GM19351 (cell line): ENCODE data around the gene VGLL4.

Experiments
- ATAC-seq: cut with Tn5 transposase; IDR thresholded peaks from one replicate; pipeline ENCODE4 v1.9.1; 2021; ENCODE audit warnings: mild to moderate bottlenecking, moderate library complexity; ENCODE audit not compliant: unreplicated experiment

Gene VGLL4

DNA sequence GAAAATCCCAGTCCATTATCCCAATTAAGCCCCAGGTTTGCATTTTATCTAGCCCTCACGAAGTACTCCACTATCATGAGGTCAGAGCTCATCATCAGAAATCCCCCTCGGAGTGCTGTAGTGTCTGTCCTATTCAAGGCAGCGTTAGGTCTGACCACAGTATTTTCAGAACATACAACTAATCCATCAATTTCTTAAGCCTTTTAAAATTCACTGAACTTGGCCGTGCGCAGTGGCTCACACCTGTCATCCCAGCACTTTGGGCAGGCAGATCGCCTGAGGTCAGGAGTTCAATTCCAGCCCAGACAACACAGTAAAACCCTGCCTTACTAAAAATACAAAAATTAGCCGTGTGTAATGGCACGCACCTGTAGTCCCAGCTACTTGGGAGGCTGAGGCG is 11.9 kb downstream of the VGLL4 start:
- no peak for ATAC-seq

GRCh38 chr3:11629716-11630115 is 14.0 kb downstream of the VGLL4 start:
- ATAC-seq = no peak

DNA sequence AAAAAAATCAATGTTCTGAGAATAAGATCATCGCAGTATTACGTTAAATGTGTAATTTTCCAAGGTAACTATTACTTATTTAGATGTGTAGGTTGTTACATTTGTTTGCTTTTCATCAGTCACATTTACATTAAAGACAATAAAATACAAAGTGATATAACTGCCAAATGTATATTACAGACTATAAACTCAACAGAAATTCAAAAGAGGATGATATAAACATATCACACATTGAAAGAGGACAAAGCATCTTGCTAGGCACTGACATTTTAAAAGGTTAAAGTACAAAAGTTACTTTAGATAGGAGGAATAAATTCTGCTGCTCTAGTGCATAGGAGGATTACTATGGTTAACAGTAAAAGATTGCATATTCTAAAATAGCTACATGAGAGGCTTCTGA is 16.1 kb downstream of the VGLL4 start:
- ATAC-seq = no peak

- ATAC-seq = peak; percentile 71
These were observed 17.6 kb downstream of the VGLL4 start for GRCh38 chr3:11626084-11626463.

GRCh38 chr3:11625376-11626083 is 18.2 kb downstream of the VGLL4 start:
- ATAC-seq = no peak

- ATAC-seq = no peak
These were observed 18.9 kb downstream of the VGLL4 start for GRCh38 chr3:11624704-11625375.

GRCh38 chr3:11624161-11624560 is 19.6 kb downstream of the VGLL4 start:
- ATAC-seq = peak; percentile 48

DNA sequence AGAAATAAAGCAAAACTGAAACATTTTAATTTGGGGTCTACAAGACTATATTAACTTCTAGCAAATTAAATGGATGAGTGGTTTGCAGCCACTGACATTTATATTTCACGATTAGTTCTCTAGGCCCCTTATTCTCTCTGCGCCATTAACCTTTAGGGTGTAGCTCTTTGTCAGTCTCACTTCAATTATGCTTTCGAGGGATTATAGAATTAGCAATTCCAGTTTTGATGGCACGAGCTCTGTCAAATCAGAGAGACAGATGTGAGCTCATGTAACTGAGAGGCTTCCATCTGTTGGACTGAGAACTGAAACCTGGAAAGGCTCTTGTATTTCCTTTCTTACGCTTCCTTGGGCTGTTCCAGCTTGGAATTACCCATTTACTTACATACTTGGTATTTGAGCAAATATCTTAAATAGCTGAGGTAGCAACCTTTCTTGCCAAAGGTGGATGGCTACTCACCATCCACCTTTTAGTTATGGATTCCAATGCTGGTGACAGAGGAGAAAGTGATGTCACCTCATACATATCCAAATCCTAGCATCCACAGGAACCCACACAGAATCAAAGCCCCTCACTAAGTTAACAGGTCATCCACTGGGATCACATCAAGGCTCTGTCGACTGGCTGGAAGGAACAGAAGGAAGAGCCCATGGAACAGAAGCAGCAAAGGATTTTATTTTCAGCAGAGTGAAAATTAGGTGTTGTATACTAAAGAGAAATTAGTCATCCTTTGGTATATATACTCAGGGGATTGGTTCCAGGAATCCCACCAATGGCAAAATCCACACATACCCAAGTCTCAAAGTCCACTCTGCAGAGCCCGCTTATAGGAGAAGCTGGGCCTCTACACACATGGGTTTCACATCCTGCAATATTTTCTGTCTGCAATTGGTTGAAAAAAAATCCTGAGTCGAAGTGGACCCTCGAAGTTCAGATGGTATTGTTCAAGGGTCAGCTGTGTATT is 20.8 kb downstream of the VGLL4 start:
- no peak for ATAC-seq

- no peak for ATAC-seq
These were observed 22.6 kb downstream of the VGLL4 start for GRCh38 chr3:11621077-11621476.

GRCh38 chr3:11619946-11620652 is 23.6 kb downstream of the VGLL4 start:
- peak; percentile 61 for ATAC-seq

- no peak for ATAC-seq
These were observed 24.3 kb downstream of the VGLL4 start for GRCh38 chr3:11619461-11619860.

GRCh38 chr3:11618904-11619303 is 24.8 kb downstream of the VGLL4 start:
- ATAC-seq = no peak

DNA sequence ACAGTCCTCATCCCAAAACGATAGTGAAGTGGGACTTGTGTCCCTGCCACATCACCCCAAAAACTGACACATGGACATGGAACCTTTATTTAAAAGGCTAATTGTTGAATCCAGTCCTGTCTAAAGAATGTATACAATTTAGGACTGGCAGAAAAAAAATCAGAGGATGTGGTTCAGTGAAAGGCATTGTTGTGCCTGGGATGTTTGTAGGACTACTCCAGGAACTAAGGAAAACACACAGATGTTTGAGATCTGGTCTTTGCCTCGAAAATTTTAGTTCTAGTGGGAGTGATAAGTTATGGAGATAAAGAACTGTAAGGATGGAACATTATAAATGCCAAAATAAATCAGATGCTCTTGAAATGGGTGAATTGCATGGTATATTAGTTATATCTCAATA is 27.2 kb downstream of the VGLL4 start:
- ATAC-seq = no peak

DNA sequence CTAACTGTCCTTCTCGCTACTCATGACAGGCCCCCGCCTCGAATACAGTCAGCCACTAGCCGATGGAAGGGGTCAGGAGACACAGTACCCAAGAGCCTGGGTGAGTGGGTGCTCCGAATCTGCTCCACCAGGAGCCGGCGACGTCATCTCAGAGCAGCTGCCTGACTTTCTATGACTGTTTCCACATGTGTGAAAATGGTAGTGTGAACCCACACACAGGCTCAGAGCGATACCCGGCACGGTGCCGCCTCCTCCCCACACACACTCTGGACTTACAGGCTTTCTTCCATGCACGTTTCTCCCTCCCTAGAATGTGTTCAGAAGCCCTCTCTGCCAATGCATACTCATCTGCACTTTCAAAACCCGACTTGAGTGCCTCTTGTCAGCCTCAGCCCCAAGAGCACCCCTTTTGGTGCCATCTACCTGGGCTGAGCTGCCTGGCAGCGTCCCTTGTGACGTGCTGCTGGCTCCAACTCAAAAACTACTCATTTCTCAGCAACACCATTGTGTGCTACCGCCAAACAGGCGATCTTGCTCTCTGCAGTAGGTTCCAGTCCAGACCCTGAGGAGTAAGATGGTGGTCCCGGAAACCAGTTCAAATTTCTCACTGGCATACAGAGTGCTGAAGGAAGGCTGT is 29.7 kb downstream of the VGLL4 start:
- no peak for ATAC-seq

DNA sequence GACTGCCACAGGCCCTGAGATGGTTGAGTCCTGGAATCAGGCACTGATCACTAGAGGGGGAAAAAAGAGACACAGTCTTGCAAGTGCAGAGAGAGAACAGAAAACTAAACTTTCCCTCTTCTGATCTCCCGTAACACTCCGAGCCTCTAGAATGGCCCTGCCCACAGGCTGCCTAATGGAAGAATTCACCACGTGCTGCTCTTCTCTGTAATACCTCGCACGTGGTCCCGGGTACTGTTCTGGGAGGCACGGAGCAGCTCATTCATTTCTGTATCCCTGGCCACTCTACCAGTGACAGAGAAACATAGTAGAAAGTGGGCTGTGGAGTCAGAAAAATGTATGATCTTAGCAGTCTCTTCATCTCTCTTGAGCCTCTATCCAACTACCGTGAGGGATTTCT is 30.4 kb downstream of the VGLL4 start:
- ATAC-seq = no peak

DNA sequence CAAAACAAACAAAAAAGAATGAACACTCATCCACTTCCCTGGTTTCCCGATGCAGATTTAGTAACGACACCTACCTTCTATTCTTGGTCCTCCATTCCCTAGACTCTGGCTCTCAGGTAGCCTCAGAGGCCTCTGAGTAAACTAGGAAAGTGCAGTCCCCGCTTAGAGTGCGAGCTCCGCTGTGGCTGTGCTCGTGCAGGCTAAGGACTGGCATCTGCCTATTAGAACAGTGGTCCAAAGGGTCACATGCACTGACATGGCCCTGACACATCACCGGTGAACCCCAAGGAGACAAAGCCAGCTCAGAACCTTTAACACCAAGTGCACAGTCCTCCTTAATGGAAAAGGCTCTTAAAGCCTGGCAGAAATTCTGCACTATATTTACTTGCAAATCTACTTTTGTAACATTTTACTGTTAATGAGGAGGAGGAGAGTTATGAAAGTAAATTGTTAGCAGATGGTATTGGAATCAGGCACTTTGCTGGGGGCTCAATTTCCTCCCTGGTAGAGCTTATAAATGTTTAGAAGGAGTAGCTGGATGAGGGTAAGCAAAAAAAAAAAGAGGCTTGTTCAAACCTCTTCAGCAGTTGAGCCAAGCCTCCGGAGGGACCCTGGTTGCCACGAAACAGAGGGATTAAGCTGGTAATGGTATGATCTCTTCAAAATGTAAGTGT is 31.1 kb downstream of the VGLL4 start:
- no peak for ATAC-seq

DNA sequence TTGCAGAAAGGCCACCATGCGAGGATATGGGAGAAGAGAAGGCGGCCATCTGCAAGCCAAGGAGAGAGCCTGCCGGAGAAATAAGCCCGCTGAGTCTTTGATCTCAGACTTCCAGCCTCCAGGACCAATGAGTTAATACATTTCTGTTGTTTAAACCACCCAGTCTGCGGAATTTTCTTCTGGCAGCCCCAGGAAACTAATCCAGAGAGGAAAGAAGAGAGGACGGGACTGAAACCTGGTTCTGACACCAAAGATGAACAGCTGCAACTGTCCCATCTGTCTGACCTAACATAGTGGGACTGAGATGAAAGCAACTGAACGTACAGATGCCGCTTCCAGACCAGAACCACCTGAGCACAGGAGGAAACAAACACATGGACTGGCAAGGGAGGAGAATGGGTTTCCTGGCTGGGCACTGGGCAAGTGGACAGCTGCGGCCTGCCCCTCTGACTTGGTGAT is 32.3 kb downstream of the VGLL4 start:
- ATAC-seq = no peak

DNA sequence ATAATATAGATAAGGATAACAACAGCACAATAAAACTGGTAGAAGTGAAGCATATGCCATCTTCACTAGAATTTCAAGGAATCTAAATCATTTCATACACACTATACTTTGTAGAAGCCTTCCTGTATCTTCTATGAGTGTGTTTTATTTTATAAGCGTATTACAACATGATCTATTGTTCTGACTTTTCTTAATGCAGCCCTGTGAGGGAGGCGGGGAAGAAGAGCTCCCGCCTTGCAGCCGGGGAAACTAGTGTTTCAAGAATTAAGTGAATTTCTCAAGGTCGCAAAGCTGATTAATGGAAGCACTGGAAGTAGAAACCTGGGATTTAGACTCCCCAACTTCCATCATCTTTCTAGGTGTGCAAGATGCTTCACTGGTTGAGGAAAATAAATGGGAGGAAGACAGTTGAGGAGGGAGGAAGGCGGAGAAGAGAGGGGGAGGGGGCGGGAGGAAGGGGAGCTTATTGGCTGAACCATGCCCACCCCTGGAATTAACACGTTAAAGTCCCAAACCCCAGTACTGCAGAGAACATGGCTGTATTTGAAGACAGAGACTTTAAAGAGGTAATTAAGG is 32.9 kb downstream of the VGLL4 start:
- ATAC-seq = no peak

DNA sequence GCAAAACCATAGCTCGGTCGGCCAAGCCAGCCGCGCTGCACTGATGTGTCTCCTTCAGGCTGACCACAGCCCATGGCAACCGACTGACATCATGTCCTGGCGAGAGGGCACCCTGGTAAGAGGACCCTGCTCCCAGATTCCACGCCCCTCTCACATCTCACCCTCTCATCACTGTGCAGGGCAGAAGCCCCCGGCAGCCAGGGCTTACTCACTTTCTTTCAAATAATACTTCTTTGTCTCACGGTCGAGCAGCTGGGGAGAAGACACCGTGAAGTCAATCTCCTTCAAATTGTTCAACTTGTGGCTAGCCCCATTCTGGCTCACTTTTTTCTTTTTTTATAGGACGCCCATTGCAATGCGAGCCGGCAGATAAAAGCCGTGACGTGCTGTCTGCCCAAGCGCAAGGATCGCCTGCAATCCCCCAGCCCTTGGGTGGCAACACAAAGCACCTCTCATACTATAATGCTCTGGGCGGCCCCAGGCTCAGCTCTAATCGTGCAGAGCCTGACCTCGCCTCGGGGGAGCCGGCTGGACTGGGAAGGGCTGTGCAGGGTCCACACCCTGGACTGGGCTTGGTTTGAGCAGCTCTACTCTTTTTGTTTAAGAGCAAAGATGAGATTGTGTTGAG is 33.6 kb downstream of the VGLL4 start:
- no peak for ATAC-seq
